ENCODE results near the gene ERP44. TPM values are rescaled to one million over a fixed set of nuclear protein-coding genes. Genes with fewer than 3 reads are reported as not detected.
A peak's percentile ranks its signal among the peaks of the same experiment; 100 is the strongest.

Gene ERP44
- total RNA-seq, 2 experiments from 2014 or later, result 9.1 to 9.5 TPM

DNA sequence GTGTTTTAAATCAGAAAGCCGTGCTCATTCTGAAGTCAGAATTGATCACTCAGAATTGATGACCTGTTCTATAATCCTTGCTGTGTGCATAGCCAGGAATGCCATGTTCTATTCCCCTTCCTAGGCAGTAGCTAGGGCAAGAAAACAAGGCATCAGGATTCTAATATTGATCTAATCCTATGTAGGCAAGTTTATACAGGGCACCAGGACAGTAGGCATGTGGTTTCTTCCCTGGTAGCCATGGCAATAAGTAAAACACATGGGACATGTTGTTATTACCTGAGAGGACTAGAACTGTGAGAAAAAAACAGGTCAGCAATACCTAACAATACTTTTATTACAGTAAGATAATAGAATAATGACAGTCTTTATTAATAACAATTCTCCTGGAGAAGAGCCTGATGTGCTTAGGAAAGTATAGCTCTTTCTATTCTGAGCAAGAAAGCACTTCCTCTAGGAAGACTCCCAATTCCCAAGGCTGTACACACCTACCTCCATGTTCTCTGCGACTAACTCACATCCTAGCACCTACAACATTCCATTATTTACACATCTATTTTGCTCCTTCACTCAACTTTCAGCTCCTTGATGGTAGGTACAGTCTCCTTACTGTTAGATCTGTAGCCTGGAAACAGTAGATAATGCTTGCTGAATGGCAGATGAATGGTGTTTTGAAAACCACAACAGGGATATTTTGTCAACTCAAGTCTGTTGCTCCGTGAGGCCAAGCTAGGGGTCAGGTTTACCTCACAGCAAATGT lies 121.6 kb downstream of the ERP44 start:
- Mint-ChIP-seq H3K36me3 (ENCODE audit: low read depth) (peaks cover 13% of the 10 kb centered on the region), H3K9me3 (no peaks in the 10 kb centered on the region), H3K4me1 (ENCODE audit: low read depth) (no peaks in the 10 kb centered on the region), H3K27me3 (ENCODE audit: low read depth) (no peaks in the 10 kb centered on the region), H3K4me3 (no peak overlapping the region), H3K27ac (no peak overlapping the region)
- CTCF ChIA-PET, result interaction anchor here (0.7 to 1.1 kb wide), 3 partner anchors 51 to 132 kb away, joined by 3 to 4 read pairs (median 4); no protein-coding TSS in a partner anchor
- intact Hi-C loops (cut with micrococcal nuclease), result no loop called here
- DNase-seq, result no peak

GRCh38 chr9:99973455-99973854 lies 125.3 kb downstream of the ERP44 start:
- Mint-ChIP-seq H3K36me3 (ENCODE audit: low read depth) (peaks cover 16% of the 10 kb centered on the region), H3K9me3 (no peaks in the 10 kb centered on the region), H3K4me1 (ENCODE audit: low read depth) (no peaks in the 10 kb centered on the region), H3K27ac (no peak overlapping the region), H3K4me3 (no peak overlapping the region), H3K27me3 (ENCODE audit: low read depth) (no peaks in the 10 kb centered on the region)
- DNase-seq, result no peak
- intact Hi-C loops (cut with micrococcal nuclease), result no loop called here
- CTCF ChIA-PET, result no interaction called here

DNA sequence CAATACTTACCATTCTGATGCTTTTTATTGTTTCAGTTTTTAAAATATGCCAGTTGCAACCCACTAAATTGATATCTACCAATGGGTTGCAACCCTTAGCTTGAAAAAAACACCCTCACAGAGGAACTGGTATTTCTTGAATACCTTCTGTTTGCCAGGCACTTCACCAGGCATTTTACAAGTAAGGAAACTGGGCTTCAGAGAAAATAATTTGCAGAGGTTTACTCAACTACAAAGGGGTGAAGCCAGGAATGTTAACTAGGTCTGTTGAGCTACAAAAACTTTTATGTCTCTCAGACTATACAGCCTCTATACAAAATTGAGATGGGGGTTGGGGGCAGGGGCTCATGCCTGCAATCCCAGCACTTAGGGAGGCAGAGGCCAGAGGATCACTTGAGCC lies 127.4 kb downstream of the ERP44 start:
- Mint-ChIP-seq H3K4me1 (ENCODE audit: low read depth) (no peaks in the 10 kb centered on the region), H3K27me3 (ENCODE audit: low read depth) (no peaks in the 10 kb centered on the region), H3K27ac (no peak overlapping the region), H3K9me3 (no peaks in the 10 kb centered on the region), H3K4me3 (no peak overlapping the region), H3K36me3 (ENCODE audit: low read depth) (peaks cover 20% of the 10 kb centered on the region)
- DNase-seq, result no peak
- CTCF ChIA-PET, result interaction anchor here (1.0 kb wide), 1 partner anchor 245 kb away, joined by 3 read pairs; no protein-coding TSS in a partner anchor
- intact Hi-C loops (cut with micrococcal nuclease), result no loop called here

DNA sequence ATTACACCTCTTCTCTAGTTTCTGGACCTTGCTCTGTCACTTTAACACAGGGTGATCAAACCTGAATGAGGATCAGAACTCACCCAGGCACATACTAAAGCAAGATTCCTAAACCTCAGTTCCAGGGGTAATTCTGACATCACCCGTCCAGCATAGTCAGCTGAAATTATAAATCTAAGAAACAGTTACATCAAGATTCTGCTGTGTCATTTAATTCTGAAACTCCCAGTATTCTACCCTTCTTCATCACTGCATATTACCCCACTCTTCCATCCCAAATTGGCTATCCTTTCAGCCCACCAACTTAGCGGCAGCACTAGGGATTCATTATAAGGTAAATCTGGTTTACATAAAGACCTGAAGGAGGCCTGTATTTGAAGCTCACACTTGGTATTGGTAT lies 128.3 kb downstream of the ERP44 start:
- CTCF ChIA-PET, result no interaction called here
- H3K36me3 Mint-ChIP-seq (ENCODE audit: low read depth), result peaks cover 20% of the 10 kb centered on the region
- no peak overlapping the region for H3K27ac Mint-ChIP-seq
- no peaks in the 10 kb centered on the region for H3K27me3 Mint-ChIP-seq (ENCODE audit: low read depth)
- no peak for DNase-seq
- intact Hi-C loops (cut with micrococcal nuclease), result no loop called here
- no peaks in the 10 kb centered on the region for H3K4me1 Mint-ChIP-seq (ENCODE audit: low read depth)
- H3K4me3 Mint-ChIP-seq, result no peak overlapping the region
- H3K9me3 Mint-ChIP-seq, result no peaks in the 10 kb centered on the region

DNA sequence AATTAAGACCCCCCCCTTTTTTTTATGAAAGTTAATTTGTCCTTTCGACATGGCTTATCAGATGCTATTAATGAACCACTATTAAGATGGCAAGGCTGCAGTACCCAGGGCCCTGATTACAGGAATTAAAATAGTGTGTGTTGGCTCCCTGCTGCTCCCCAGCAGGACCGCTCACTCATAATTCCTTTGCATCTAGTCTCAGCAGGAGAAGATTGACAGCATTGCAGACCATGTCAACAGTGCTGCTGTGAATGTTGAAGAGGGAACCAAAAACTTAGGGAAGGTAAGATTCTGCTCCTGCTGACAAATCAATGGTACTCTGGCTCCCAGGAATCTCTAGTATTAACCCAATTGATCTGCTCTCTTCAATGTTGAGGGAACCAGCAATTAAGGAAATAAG lies 131.3 kb downstream of the ERP44 start:
- intact Hi-C loops (cut with micrococcal nuclease), result no loop called here
- Mint-ChIP-seq H3K36me3 (ENCODE audit: low read depth) (peaks cover 11% of the 10 kb centered on the region), H3K4me1 (ENCODE audit: low read depth) (no peaks in the 10 kb centered on the region), H3K27ac (no peak overlapping the region), H3K9me3 (no peaks in the 10 kb centered on the region), H3K4me3 (no peak overlapping the region), H3K27me3 (ENCODE audit: low read depth) (no peaks in the 10 kb centered on the region)
- no peak for DNase-seq
- CTCF ChIA-PET, result no interaction called here

- H3K4me1 Mint-ChIP-seq (ENCODE audit: low read depth), result no peaks in the 10 kb centered on the region
- DNase-seq, result no peak
- H3K4me3 Mint-ChIP-seq, result no peak overlapping the region
- H3K9me3 Mint-ChIP-seq, result no peaks in the 10 kb centered on the region
- H3K27ac Mint-ChIP-seq, result no peak overlapping the region
- CTCF ChIA-PET, result no interaction called here
- H3K36me3 Mint-ChIP-seq (ENCODE audit: low read depth), result peaks cover 11% of the 10 kb centered on the region
- no peaks in the 10 kb centered on the region for H3K27me3 Mint-ChIP-seq (ENCODE audit: low read depth)
- intact Hi-C loops (cut with micrococcal nuclease), result no loop called here
These were observed 132.1 kb downstream of the ERP44 start for GRCh38 chr9:99966716-99967115.

- no peaks in the 10 kb centered on the region for H3K27me3 Mint-ChIP-seq (ENCODE audit: low read depth)
- peaks cover 18% of the 10 kb centered on the region for H3K36me3 Mint-ChIP-seq (ENCODE audit: low read depth)
- intact Hi-C loops (cut with micrococcal nuclease), result no loop called here
- no peak overlapping the region for H3K4me3 Mint-ChIP-seq
- no peaks in the 10 kb centered on the region for H3K9me3 Mint-ChIP-seq
- CTCF ChIA-PET, result no interaction called here
- H3K4me1 Mint-ChIP-seq (ENCODE audit: low read depth), result no peaks in the 10 kb centered on the region
- no peak for DNase-seq
- no peak overlapping the region for H3K27ac Mint-ChIP-seq
These were observed 132.8 kb downstream of the ERP44 start for GRCh38 chr9:99966001-99966400.

DNA sequence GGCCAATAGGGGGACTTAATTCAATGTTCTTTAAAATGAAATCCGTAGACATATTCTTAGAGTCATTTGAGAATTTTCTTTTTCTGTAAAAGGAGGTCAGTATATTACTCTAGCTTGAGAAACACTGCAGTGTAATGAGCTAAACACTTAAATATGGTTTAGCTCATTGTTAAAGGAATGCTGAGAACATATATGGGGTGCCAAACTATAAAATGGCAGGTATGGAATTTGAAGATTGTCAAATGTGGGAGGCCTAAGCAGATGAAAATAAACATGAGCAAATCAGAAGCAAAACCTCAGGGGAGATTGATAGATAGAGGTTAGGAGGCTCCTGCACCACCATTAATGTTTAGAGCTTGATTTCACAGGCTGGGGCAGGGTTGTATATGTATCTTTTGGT lies 134.5 kb downstream of the ERP44 start:
- H3K4me1 Mint-ChIP-seq (ENCODE audit: low read depth), result no peaks in the 10 kb centered on the region
- peaks cover 22% of the 10 kb centered on the region for H3K36me3 Mint-ChIP-seq (ENCODE audit: low read depth)
- no peaks in the 10 kb centered on the region for H3K9me3 Mint-ChIP-seq
- DNase-seq, result no peak
- intact Hi-C loops (cut with micrococcal nuclease), result no loop called here
- CTCF ChIA-PET, result interaction anchor here (0.6 kb wide), 1 partner anchor 139 kb away, joined by 3 read pairs; no protein-coding TSS in a partner anchor
- H3K27me3 Mint-ChIP-seq (ENCODE audit: low read depth), result no peaks in the 10 kb centered on the region
- H3K27ac Mint-ChIP-seq, result no peak overlapping the region
- no peak overlapping the region for H3K4me3 Mint-ChIP-seq

DNA sequence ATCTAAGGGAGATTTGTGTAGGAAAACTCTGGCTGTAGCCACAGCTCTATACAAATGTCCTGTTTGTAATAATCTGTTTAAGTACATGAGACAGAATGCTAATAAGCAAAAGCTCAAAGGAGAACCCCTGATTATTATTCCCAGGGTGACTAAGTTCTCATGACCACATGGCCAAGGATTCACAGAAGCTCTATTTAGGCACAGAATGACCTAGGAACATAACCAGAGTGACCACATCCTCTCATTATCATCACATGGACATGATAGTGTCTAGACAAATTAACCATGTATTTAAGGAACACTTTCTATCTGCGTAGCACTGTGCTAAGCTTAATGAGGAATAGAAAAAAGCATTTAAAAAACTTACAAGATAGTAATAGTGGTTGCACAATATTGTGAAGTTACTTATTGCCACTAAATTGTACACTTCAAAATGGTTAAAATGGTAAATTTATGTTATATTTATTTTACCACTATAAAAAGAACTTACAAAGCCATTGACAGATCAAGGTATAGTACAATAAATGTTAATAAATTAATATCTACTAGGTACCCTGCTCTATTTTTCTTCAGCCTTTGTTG lies 136.0 kb downstream of the ERP44 start:
- no peak overlapping the region for H3K27ac Mint-ChIP-seq

DNA sequence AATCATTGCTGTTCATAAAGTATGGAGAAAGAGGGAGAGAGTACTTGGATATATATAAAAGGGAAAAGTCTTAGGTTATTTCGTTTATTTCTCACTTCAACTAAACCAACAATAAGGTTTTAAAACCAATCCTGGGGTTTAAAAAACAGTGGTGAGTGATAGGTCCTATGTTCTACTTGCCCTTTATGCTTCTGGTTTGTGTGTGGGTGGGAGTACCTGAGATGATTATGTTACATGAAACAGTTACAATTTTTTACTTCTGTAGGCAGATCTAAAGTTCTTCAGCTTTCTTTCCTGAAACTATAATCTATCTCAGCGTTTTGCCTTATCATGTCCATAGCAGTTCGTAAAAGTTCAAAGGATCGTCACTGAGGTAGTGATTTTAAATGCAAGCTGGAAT lies 143.2 kb downstream of the ERP44 start:
- H3K27ac Mint-ChIP-seq, result no peak overlapping the region
- peaks cover 23% of the 10 kb centered on the region for H3K4me1 Mint-ChIP-seq (ENCODE audit: low read depth)
- CTCF ChIA-PET, result interaction anchor here (0.6 kb wide), 1 partner anchor 248 kb away, joined by 3 read pairs; no protein-coding TSS in a partner anchor
- H3K36me3 Mint-ChIP-seq (ENCODE audit: low read depth), result peaks cover 24% of the 10 kb centered on the region
- no peak for DNase-seq
- no peak overlapping the region for H3K4me3 Mint-ChIP-seq
- intact Hi-C loops (cut with micrococcal nuclease), result loop anchor here (1.0 to 10.0 kb wide), 6 partner anchors 49 to 259 kb away; partner anchors contain the start of genes ERP44, INVS and STX17
- H3K9me3 Mint-ChIP-seq, result no peaks in the 10 kb centered on the region
- no peaks in the 10 kb centered on the region for H3K27me3 Mint-ChIP-seq (ENCODE audit: low read depth)

More for the DNA sequence above, 136.0 kb downstream of the ERP44 start:
- no peaks in the 10 kb centered on the region for H3K27me3 Mint-ChIP-seq (ENCODE audit: low read depth)
- H3K4me1 Mint-ChIP-seq (ENCODE audit: low read depth), result no peaks in the 10 kb centered on the region
- peaks cover 19% of the 10 kb centered on the region for H3K36me3 Mint-ChIP-seq (ENCODE audit: low read depth)
- no peaks in the 10 kb centered on the region for H3K9me3 Mint-ChIP-seq
- intact Hi-C loops (cut with micrococcal nuclease), result no loop called here
- no peak overlapping the region for H3K4me3 Mint-ChIP-seq
- CTCF ChIA-PET, result interaction anchor here (0.5 kb wide), 1 partner anchor 260 kb away, joined by 6 read pairs; no protein-coding TSS in a partner anchor
- DNase-seq, result no peak

DNA sequence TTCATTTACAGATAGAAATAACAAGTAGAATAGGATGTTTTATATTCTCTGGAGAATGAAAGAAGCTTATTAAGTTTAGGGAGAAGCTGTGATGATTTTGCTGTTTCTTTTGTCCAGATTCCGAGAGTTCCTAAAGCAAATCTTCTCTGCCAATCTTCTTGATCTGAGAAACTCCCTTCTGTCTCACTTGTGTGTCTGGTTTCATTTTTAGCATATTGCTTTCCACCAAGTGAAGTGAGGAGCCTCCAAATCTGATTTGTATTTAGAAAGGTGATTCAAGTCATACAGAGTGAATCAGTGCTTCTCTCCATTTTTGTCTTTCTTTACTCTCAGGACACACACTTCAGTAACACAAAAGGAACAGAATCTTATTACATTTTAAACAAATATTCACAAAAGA lies 144.0 kb downstream of the ERP44 start:
- peak overlapping the region; percentile 50 for H3K27ac Mint-ChIP-seq
- DNase-seq, result no peak

GRCh38 chr9:99953861-99954507 lies 144.8 kb downstream of the ERP44 start:
- Mint-ChIP-seq H3K36me3 (ENCODE audit: low read depth) (peaks cover 21% of the 10 kb centered on the region), H3K27me3 (ENCODE audit: low read depth) (no peaks in the 10 kb centered on the region), H3K27ac (no peak overlapping the region), H3K4me1 (ENCODE audit: low read depth) (peaks cover 23% of the 10 kb centered on the region), H3K9me3 (no peaks in the 10 kb centered on the region), H3K4me3 (no peak overlapping the region)
- no peak for DNase-seq
- CTCF ChIA-PET, result no interaction called here
- intact Hi-C loops (cut with micrococcal nuclease), result loop anchor here (2.0 to 10.0 kb wide), 3 partner anchors 47 to 702 kb away; partner anchors contain the start of gene STX17

More for the DNA sequence above, 144.0 kb downstream of the ERP44 start:
- Mint-ChIP-seq H3K4me1 (ENCODE audit: low read depth) (peaks cover 23% of the 10 kb centered on the region), H3K4me3 (no peak overlapping the region), H3K9me3 (no peaks in the 10 kb centered on the region), H3K27me3 (ENCODE audit: low read depth) (no peaks in the 10 kb centered on the region), H3K36me3 (ENCODE audit: low read depth) (peaks cover 22% of the 10 kb centered on the region)
- intact Hi-C loops (cut with micrococcal nuclease), result loop anchor here (1.0 to 10.0 kb wide), 7 partner anchors 48 to 703 kb away; partner anchors contain the start of genes ERP44, INVS and STX17
- CTCF ChIA-PET, result no interaction called here
